Skin epidermis (tissue), 12 donors: Measurements from ENCODE around the gene METTL14.
A peak's percentile ranks its signal among the peaks of the same experiment; 100 is the strongest.

ENCODE experiments used
- H3K27ac ChIP-seq, 21 experiments: fragments of 200-600 bp; sonication (generic) in 11 of 21; one replicate each; pipeline ENCODE4 v1.5.0; 2020; ENCODE audit warnings: mild to moderate bottlenecking in 3 of 21, inconsistent platforms in 2 of 21, moderate library complexity in 2 of 21
- H3K4me3 ChIP-seq, 7 experiments: fragments of 200-600 bp; sonication (generic) in 2 of 7; one replicate each; pipeline ENCODE4 v1.5.0; 2020; ENCODE audit warnings: inconsistent platforms in 2 of 7, mild to moderate bottlenecking in 2 of 7, moderate library complexity in 1 of 7

The METTL14 gene

GRCh38 chr4:118732591-118733330, 47.6 kb downstream of the METTL14 start:
- Histone ChIP-seq H3K27ac (peak overlapping the region in 1 of 21 experiments; percentile 9), H3K4me3 (no peak overlapping the region)

- H3K4me3 ChIP-seq, result no peak overlapping the region
- no peak overlapping the region for H3K27ac ChIP-seq
Measured at GRCh38 chr4:118734491-118735205, 49.5 kb downstream of the METTL14 start.

GRCh38 chr4:118736900-118737299, 51.7 kb downstream of the METTL14 start:
- no peak overlapping the region for H3K27ac ChIP-seq
- no peak overlapping the region for H3K4me3 ChIP-seq

GRCh38 chr4:118738090-118738489, 52.9 kb downstream of the METTL14 start:
- no peak overlapping the region for H3K27ac ChIP-seq
- no peak overlapping the region for H3K4me3 ChIP-seq

GRCh38 chr4:118739022-118739713, 54.0 kb downstream of the METTL14 start:
- no peak overlapping the region for H3K4me3 ChIP-seq
- no peak overlapping the region for H3K27ac ChIP-seq

GRCh38 chr4:118740869-118741268, 55.7 kb downstream of the METTL14 start:
- Histone ChIP-seq H3K4me3 (no peak overlapping the region), H3K27ac (peak overlapping the region in 2 of 21 experiments; percentile 19 to 22)

GRCh38 chr4:118741301-118741855, 56.2 kb downstream of the METTL14 start:
- Histone ChIP-seq H3K4me3 (no peak overlapping the region), H3K27ac (peak overlapping the region in 3 of 21 experiments; percentile 2 to 22 (median 19))

- Histone ChIP-seq H3K27ac (no peak overlapping the region), H3K4me3 (no peak overlapping the region)
Measured at GRCh38 chr4:118742050-118742449, 56.9 kb downstream of the METTL14 start.

- no peak overlapping the region for H3K27ac ChIP-seq
- no peak overlapping the region for H3K4me3 ChIP-seq
Measured at GRCh38 chr4:118743867-118744266, 58.7 kb downstream of the METTL14 start.

- Histone ChIP-seq H3K27ac (peak overlapping the region in 2 of 21 experiments; percentile 14 to 23), H3K4me3 (no peak overlapping the region)
Measured at GRCh38 chr4:118745357-118745756, 60.2 kb downstream of the METTL14 start.

- peak overlapping the region in 2 of 21 experiments; percentile 23 for H3K27ac ChIP-seq
- H3K4me3 ChIP-seq, result no peak overlapping the region
Measured at GRCh38 chr4:118746251-118746919, 61.2 kb downstream of the METTL14 start.

- no peak overlapping the region for H3K27ac ChIP-seq
- H3K4me3 ChIP-seq, result no peak overlapping the region
Measured at GRCh38 chr4:118749347-118749988, 64.3 kb downstream of the METTL14 start.

- H3K27ac ChIP-seq, result peak overlapping the region in 2 of 21 experiments; percentile 24 to 50
Measured at GRCh38 chr4:118751629-118752323, 66.6 kb downstream of the METTL14 start.

GRCh38 chr4:118752551-118752950, 67.4 kb downstream of the METTL14 start:
- Histone ChIP-seq H3K4me3 (no peak overlapping the region), H3K27ac (peak overlapping the region in 1 of 21 experiments; percentile 24)

More at GRCh38 chr4:118751629-118752323, 66.6 kb downstream of the METTL14 start:
- no peak overlapping the region for H3K4me3 ChIP-seq

GRCh38 chr4:118753096-118753495, 67.9 kb downstream of the METTL14 start:
- Histone ChIP-seq H3K4me3 (no peak overlapping the region), H3K27ac (peak overlapping the region in 1 of 21 experiments; percentile 2)

- no peak overlapping the region for H3K4me3 ChIP-seq
- peak overlapping the region in 3 of 21 experiments; percentile 2 to 46 (median 43) for H3K27ac ChIP-seq
Measured at GRCh38 chr4:118753685-118754084, 68.5 kb downstream of the METTL14 start.

- Histone ChIP-seq H3K27ac (peak overlapping the region in 8 of 21 experiments; percentile 7 to 66 (median 44)), H3K4me3 (no peak overlapping the region)
Measured at GRCh38 chr4:118754890-118755289, 69.7 kb downstream of the METTL14 start.

- H3K4me3 ChIP-seq, result no peak overlapping the region
- peak overlapping the region in 10 of 21 experiments; percentile 0 to 66 (median 36) for H3K27ac ChIP-seq
Measured at GRCh38 chr4:118755438-118756226, 70.4 kb downstream of the METTL14 start.
